Activated CD4-positive, CD25-positive, alpha-beta regulatory T cell treated with anti-CD3 and anti-CD28 coated beads, Interleukin-2, amount 50 U/mL, for 72 hours (primary cell): ENCODE data around the gene HACD1.
"Not testable (repeated sequence)": the region's sequence is repeated elsewhere in the genome, so short reads cannot be mapped to it uniquely, and the experiment has no call there.

Experiments
- DNase-seq: peaks from one replicate; pipeline ENCODE4 v3.0.0; 2021

Gene HACD1

GRCh38 chr10:17640331-17640816 is 23.2 kb upstream of the HACD1 start:
- no peak for DNase-seq

- no peak for DNase-seq
These were observed 20.7 kb upstream of the HACD1 start for GRCh38 chr10:17637869-17638268.

GRCh38 chr10:17633353-17633752 is 16.2 kb upstream of the HACD1 start:
- no peak for DNase-seq

- not testable (repeated sequence) for DNase-seq
These were observed 15.4 kb upstream of the HACD1 start for GRCh38 chr10:17632590-17632989.

- DNase-seq: no peak
These were observed 9.5 kb upstream of the HACD1 start for GRCh38 chr10:17626656-17627055.

- no peak for DNase-seq
These were observed 7.8 kb upstream of the HACD1 start for GRCh38 chr10:17624996-17625395.

- no peak for DNase-seq
These were observed 4.9 kb upstream of the HACD1 start for GRCh38 chr10:17622061-17622460.

- DNase-seq: no peak
These were observed 657 bp downstream of the HACD1 start for GRCh38 chr10:17616403-17617030.

- no peak for DNase-seq
These were observed 7.6 kb downstream of the HACD1 start for GRCh38 chr10:17609523-17610079.

- DNase-seq: no peak
These were observed 9.4 kb downstream of the HACD1 start for GRCh38 chr10:17607603-17608332.

GRCh38 chr10:17607060-17607459 is 10.1 kb downstream of the HACD1 start:
- no peak for DNase-seq

- DNase-seq: no peak
These were observed 10.6 kb downstream of the HACD1 start for GRCh38 chr10:17606547-17607040.

GRCh38 chr10:17605936-17606335 is 11.2 kb downstream of the HACD1 start:
- no peak for DNase-seq

- no peak for DNase-seq
These were observed 18.1 kb downstream of the HACD1 start for GRCh38 chr10:17599089-17599488.

GRCh38 chr10:17597386-17597785 is 19.8 kb downstream of the HACD1 start:
- DNase-seq: no peak

GRCh38 chr10:17590969-17591645 is 26.1 kb downstream of the HACD1 start:
- DNase-seq: no peak

GRCh38 chr10:17589316-17589715 is 27.9 kb downstream of the HACD1 start:
- DNase-seq: not testable (repeated sequence)

GRCh38 chr10:17588420-17588819 is 28.8 kb downstream of the HACD1 start:
- DNase-seq: no peak

- DNase-seq: not testable (repeated sequence)
These were observed 29.9 kb downstream of the HACD1 start for GRCh38 chr10:17587321-17587720.

- no peak for DNase-seq
These were observed 30.3 kb downstream of the HACD1 start for GRCh38 chr10:17586821-17587234.

GRCh38 chr10:17585016-17585415 is 32.2 kb downstream of the HACD1 start:
- DNase-seq: no peak

- no peak for DNase-seq
These were observed 36.3 kb downstream of the HACD1 start for GRCh38 chr10:17580885-17581284.

- no peak for DNase-seq
These were observed 38.6 kb downstream of the HACD1 start for GRCh38 chr10:17578603-17579002.
